OCI-LY3 (cell line): ENCODE results near the gene ASIC1.
A peak's percentile ranks its signal among the peaks of the same experiment; 100 is the strongest.

ENCODE experiments used
- EZH2phosphoT487 ChIP-seq: fragments of 200-600 bp; shearing (Covaris generic); IDR thresholded peaks from 2 replicates; pipeline ENCODE4 v1.6.1; 2018; ENCODE audit warnings: antibody characterized with exemption, mixed run types, low read depth
- TF ChIP-seq, protein P1 (sequence below): fragments of 200-600, 300-600 bp; sonication (generic); IDR thresholded peaks from 2 replicates; pipeline ENCODE4 v1.5.1; 2014; ENCODE audit warnings: antibody characterized with exemption, low read length, low read depth

- TF ChIP-seq, protein P1, sequence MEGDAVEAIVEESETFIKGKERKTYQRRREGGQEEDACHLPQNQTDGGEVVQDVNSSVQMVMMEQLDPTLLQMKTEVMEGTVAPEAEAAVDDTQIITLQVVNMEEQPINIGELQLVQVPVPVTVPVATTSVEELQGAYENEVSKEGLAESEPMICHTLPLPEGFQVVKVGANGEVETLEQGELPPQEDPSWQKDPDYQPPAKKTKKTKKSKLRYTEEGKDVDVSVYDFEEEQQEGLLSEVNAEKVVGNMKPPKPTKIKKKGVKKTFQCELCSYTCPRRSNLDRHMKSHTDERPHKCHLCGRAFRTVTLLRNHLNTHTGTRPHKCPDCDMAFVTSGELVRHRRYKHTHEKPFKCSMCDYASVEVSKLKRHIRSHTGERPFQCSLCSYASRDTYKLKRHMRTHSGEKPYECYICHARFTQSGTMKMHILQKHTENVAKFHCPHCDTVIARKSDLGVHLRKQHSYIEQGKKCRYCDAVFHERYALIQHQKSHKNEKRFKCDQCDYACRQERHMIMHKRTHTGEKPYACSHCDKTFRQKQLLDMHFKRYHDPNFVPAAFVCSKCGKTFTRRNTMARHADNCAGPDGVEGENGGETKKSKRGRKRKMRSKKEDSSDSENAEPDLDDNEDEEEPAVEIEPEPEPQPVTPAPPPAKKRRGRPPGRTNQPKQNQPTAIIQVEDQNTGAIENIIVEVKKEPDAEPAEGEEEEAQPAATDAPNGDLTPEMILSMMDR: peak; percentile 95
- TF ChIP-seq EZH2phosphoT487: no peak
These were observed 1.4 kb upstream of the ASIC1 start for GRCh38 chr12:50055831-50056638.
